Measurements from ENCODE around the gene CLIC4. TPM values are rescaled to one million over a fixed set of nuclear protein-coding genes. Genes with fewer than 3 reads are reported as not detected.

Gene CLIC4
- total and polyA plus RNA-seq, 9 of the 15 experiments (the other 6 are each of a cell fraction or from before 2014, with no cell fraction given): 16.0 to 67.5 (median 38.4) TPM

DNA sequence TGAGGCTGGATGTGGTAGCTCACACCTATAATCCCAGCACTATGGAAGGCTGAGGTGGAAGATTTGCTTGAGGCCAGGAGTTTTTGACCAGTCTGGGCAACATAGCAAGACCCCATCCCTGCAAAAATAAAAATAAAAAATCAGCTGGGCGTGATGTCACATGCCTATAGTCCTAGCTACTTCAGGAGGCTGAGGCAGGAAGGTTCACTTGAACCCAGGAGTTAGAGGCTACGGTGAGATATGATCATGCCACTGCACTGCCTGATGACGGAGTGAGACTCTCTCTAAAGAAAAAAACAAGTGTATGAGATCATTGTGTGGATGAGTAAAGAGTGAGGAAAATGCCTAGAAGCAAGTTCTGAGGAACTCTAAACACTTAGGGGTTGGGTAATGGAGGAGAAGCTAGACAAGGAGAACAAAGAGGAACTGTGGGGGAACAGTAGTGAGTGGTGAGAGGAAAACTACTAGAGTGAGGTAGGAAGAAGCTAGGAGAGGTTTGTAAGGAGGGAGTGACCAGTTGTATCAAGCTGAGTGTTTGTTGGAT lies 17.0 kb downstream of the CLIC4 start (continued):
- TF ChIP-seq CTCF (IDR thresholded peaks at IDR 0.05 in 2 of 3, conservative IDR thresholded peaks at IDR 0.05 in 1 of 3; ENCODE audit: insufficient read depth in 2 of 3, low read depth in 1 of 3, low read length in 3 of 3) (no peak), ILK (tag; IDR thresholded peaks at IDR 0.05; ENCODE audit: borderline replicate concordance, low read depth) (no peak), TAF7 (tag; IDR thresholded peaks at IDR 0.05) (no peak), HEY1 (CRISPR knock-in tag; IDR thresholded peaks at IDR 0.05; ENCODE audit: borderline replicate concordance) (no peak), E2F6 (IDR thresholded peaks at IDR 0.05; ENCODE audit: borderline replicate concordance in 1 of 2, extremely low read depth in 1 of 2, insufficient read depth in 1 of 2, insufficient read length in 1 of 2, low read depth in 1 of 2, low read length in 1 of 2, poor library complexity in 1 of 2, severe bottlenecking in 1 of 2) (no peak), ZFP36 (IDR thresholded peaks at IDR 0.05; ENCODE audit: low read depth, low read length, partially characterized antibody) (no peak), HDAC1 (IDR thresholded peaks at IDR 0.05) (no peak), PRPF4 (IDR thresholded peaks at IDR 0.05; ENCODE audit: insufficient read depth, low read depth, low read length, poor library complexity, severe bottlenecking) (no peak), DPF2 (IDR thresholded peaks at IDR 0.05) (peak; percentile 80), POLR2AphosphoS5 (IDR thresholded peaks at IDR 0.05; ENCODE audit: control insufficient read depth, insufficient read depth, low read depth, low read length) (no peak), HMG20B (CRISPR knock-in tag; IDR thresholded peaks at IDR 0.05) (no peak), E2F8 (IDR thresholded peaks at IDR 0.05; ENCODE audit: low read depth, partially characterized antibody) (peak; percentile 43), ZNF282 (CRISPR knock-in tag; IDR thresholded peaks at IDR 0.05) (no peak), KLF13 (tag; IDR thresholded peaks at IDR 0.05; ENCODE audit: borderline replicate concordance, low read depth) (no peak), GTF2E2 (tag; IDR thresholded peaks at IDR 0.05) (no peak)
- TF ChIP-seq, protein P1, sequence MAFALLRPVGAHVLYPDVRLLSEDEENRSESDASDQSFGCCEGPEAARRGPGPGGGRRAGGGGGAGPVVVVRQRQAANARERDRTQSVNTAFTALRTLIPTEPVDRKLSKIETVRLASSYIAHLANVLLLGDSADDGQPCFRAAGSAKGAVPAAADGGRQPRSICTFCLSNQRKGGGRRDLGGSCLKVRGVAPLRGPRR (CRISPR knock-in tag; IDR thresholded peaks at IDR 0.05): no peak
- TF ChIP-seq, protein P2, sequence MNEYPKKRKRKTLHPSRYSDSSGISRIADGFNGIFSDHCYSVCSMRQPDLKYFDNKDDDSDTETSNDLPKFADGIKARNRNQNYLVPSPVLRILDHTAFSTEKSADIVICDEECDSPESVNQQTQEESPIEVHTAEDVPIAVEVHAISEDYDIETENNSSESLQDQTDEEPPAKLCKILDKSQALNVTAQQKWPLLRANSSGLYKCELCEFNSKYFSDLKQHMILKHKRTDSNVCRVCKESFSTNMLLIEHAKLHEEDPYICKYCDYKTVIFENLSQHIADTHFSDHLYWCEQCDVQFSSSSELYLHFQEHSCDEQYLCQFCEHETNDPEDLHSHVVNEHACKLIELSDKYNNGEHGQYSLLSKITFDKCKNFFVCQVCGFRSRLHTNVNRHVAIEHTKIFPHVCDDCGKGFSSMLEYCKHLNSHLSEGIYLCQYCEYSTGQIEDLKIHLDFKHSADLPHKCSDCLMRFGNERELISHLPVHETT (CRISPR knock-in tag; conservative IDR thresholded peaks at IDR 0.05 in 1 of 2, IDR thresholded peaks at IDR 0.05 in 1 of 2): peak in 1 of 2 experiments; percentile 62; a peak in 1 of 4 replicates

Data from K562 (cell line).